ENCODE data around the gene MAGEC1. TPM values are rescaled to one million over a fixed set of nuclear protein-coding genes. Genes with fewer than 3 reads are reported as not detected.
A peak's percentile ranks its signal among the peaks of the same experiment; 100 is the strongest.

The MAGEC1 gene, protein sequence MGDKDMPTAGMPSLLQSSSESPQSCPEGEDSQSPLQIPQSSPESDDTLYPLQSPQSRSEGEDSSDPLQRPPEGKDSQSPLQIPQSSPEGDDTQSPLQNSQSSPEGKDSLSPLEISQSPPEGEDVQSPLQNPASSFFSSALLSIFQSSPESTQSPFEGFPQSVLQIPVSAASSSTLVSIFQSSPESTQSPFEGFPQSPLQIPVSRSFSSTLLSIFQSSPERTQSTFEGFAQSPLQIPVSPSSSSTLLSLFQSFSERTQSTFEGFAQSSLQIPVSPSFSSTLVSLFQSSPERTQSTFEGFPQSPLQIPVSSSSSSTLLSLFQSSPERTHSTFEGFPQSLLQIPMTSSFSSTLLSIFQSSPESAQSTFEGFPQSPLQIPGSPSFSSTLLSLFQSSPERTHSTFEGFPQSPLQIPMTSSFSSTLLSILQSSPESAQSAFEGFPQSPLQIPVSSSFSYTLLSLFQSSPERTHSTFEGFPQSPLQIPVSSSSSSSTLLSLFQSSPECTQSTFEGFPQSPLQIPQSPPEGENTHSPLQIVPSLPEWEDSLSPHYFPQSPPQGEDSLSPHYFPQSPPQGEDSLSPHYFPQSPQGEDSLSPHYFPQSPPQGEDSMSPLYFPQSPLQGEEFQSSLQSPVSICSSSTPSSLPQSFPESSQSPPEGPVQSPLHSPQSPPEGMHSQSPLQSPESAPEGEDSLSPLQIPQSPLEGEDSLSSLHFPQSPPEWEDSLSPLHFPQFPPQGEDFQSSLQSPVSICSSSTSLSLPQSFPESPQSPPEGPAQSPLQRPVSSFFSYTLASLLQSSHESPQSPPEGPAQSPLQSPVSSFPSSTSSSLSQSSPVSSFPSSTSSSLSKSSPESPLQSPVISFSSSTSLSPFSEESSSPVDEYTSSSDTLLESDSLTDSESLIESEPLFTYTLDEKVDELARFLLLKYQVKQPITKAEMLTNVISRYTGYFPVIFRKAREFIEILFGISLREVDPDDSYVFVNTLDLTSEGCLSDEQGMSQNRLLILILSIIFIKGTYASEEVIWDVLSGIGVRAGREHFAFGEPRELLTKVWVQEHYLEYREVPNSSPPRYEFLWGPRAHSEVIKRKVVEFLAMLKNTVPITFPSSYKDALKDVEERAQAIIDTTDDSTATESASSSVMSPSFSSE
- polyA plus RNA-seq (2012; rRNA removed) = 22.2 and 28.7 TPM in 2 replicates
- polyA plus RNA-seq (2012; cell fraction: cytosol; rRNA removed) = 24.8 and 26.3 TPM in 2 replicates
- 12.2 and 20.1 TPM in 2 replicates for polyA plus RNA-seq (2012; cell fraction: nucleus; rRNA removed)

DNA sequence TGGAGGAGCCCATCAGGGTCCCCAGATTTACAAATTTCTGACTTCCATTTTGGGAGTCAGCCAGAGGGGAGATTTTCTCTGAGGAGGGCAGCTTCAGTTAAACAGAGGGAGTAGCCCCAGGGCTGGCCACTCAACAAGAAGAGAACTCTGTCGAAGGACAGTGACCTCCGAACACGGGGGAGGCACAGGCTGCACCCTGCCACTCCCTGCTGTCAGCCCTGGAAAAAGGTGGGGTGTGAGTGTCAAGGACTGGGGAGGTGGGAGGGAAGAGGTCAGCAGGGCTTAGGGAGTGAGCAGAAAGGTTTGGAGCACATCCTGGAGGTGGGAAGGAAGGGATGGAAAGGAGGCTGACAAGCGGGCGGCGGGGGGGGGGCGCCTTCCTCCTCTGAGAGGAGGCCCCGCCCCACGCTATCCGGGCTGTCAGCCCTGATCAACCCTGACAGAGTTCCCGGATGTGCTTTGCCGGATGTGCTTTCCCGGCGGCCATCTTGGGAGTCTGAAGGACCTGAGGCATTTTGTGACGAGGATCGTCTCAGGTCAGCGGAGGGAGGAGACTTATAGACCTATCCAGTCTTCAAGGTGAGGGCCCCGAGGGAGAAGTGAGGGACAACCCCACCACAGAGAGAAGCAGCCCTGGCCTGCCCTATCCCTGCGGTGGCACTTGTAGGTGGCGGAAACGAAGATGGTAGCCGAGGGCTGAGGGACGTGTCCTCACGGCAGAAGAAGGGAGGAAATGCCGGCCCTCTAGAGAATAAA lies at the start of gene MAGEC1:
TSS of gene MAGEC1 (plus strand) at position 495 of the 756 bp plus-strand sequence. CDS start 1,179 bp downstream, outside the sequence.
- TF ChIP-seq EZH2phosphoT487 (IDR thresholded peaks at IDR 0.05; ENCODE audit: borderline replicate concordance, low read depth) = no peak
- TF ChIP-seq, protein P1, sequence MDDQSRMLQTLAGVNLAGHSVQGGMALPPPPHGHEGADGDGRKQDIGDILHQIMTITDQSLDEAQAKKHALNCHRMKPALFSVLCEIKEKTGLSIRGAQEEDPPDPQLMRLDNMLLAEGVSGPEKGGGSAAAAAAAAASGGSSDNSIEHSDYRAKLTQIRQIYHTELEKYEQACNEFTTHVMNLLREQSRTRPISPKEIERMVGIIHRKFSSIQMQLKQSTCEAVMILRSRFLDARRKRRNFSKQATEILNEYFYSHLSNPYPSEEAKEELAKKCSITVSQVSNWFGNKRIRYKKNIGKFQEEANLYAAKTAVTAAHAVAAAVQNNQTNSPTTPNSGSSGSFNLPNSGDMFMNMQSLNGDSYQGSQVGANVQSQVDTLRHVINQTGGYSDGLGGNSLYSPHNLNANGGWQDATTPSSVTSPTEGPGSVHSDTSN (IDR thresholded peaks at IDR 0.05) = peak; percentile 82
- peak; percentile 74 for TF ChIP-seq GABPA (IDR thresholded peaks at IDR 0.05; ENCODE audit: low read depth)
- TF ChIP-seq, protein P2, sequence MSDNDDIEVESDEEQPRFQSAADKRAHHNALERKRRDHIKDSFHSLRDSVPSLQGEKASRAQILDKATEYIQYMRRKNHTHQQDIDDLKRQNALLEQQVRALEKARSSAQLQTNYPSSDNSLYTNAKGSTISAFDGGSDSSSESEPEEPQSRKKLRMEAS (IDR thresholded peaks at IDR 0.05; ENCODE audit: low read depth) = peak; percentile 47; the same call in 1 of the 2 replicates
- peak; percentile 90 for TF ChIP-seq YY1 (IDR thresholded peaks at IDR 0.05; ENCODE audit: low read depth)
- TF ChIP-seq TAF1 (IDR thresholded peaks at IDR 0.05; ENCODE audit: borderline replicate concordance, low read depth, low read length) = no peak
- TF ChIP-seq, protein P3, sequence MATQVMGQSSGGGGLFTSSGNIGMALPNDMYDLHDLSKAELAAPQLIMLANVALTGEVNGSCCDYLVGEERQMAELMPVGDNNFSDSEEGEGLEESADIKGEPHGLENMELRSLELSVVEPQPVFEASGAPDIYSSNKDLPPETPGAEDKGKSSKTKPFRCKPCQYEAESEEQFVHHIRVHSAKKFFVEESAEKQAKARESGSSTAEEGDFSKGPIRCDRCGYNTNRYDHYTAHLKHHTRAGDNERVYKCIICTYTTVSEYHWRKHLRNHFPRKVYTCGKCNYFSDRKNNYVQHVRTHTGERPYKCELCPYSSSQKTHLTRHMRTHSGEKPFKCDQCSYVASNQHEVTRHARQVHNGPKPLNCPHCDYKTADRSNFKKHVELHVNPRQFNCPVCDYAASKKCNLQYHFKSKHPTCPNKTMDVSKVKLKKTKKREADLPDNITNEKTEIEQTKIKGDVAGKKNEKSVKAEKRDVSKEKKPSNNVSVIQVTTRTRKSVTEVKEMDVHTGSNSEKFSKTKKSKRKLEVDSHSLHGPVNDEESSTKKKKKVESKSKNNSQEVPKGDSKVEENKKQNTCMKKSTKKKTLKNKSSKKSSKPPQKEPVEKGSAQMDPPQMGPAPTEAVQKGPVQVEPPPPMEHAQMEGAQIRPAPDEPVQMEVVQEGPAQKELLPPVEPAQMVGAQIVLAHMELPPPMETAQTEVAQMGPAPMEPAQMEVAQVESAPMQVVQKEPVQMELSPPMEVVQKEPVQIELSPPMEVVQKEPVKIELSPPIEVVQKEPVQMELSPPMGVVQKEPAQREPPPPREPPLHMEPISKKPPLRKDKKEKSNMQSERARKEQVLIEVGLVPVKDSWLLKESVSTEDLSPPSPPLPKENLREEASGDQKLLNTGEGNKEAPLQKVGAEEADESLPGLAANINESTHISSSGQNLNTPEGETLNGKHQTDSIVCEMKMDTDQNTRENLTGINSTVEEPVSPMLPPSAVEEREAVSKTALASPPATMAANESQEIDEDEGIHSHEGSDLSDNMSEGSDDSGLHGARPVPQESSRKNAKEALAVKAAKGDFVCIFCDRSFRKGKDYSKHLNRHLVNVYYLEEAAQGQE (IDR thresholded peaks at IDR 0.05; ENCODE audit: low read depth, low read length) = no peak
- no peak for TF ChIP-seq FOXJ3 (CRISPR knock-in tag; IDR thresholded peaks at IDR 0.05)
- TF ChIP-seq, protein P4, sequence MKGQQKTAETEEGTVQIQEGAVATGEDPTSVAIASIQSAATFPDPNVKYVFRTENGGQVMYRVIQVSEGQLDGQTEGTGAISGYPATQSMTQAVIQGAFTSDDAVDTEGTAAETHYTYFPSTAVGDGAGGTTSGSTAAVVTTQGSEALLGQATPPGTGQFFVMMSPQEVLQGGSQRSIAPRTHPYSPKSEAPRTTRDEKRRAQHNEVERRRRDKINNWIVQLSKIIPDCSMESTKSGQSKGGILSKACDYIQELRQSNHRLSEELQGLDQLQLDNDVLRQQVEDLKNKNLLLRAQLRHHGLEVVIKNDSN (IDR thresholded peaks at IDR 0.05; ENCODE audit: borderline replicate concordance, low read depth) = no peak
- no peak for TF ChIP-seq ELF1 (IDR thresholded peaks at IDR 0.05)
- TF ChIP-seq MEF2A (IDR thresholded peaks at IDR 0.05; ENCODE audit: borderline replicate concordance, low read depth) = no peak
- TF ChIP-seq POLR2AphosphoS5 (IDR thresholded peaks at IDR 0.05; ENCODE audit: low read depth, low read length) = 0 out of 2 replicates have a peak, but pooled peaks have one; percentile 8
- 20% methylated on average over 23 of the region's 25 CpGs for WGBS (ENCODE audit: low lambda C conversion rate)
- ChIA-PET CTCF (no interaction called here), POLR2A (no interaction called here)
- Histone ChIP-seq H3K36me3 (replicated peaks in 1 of 2; ENCODE audit: control insufficient read depth in 1 of 2, insufficient read depth in 2 of 2, low read length in 1 of 2) (peaks cover 3 to 5% of the 10 kb centered on the region in 2 experiments), H3K9ac (peak within 1 kb of the TSS; percentile 72), H3K4me1 (ENCODE audit: control insufficient read depth in 1 of 2, insufficient read depth in 2 of 2, low read depth in 1 of 2, low read length in 1 of 2) (no peaks in the 10 kb centered on the region), H3K27ac (ENCODE audit: low read depth in 2 of 2, low read length in 1 of 2) (peak within 1 kb of the TSS in 1 of 2 experiments; percentile 35; a peak in 1 of 4 replicates), H4K20me1 (ENCODE audit: insufficient read depth) (no peaks in the 10 kb centered on the region), H3K27me3 (ENCODE audit: insufficient read depth) (0 out of 2 replicates have a peak, but pooled peaks cover 5% of the 10 kb centered on the region), H3K4me3 (ENCODE audit: low read depth in 2 of 2, low read length in 1 of 2) (peak within 1 kb of the TSS; percentile 56 to 69), H3K9me2 (no peaks in the 10 kb centered on the region), H3K9me3 (no peaks in the 10 kb centered on the region), H3K79me2 (ENCODE audit: insufficient read depth) (no peaks in the 10 kb centered on the region), H3F3A (replicated peaks; ENCODE audit: insufficient read depth) (no peaks in the 10 kb centered on the region), H3K4me2 (peak within 1 kb of the TSS; percentile 73), H2AFZ (ENCODE audit: low read depth) (peak within 1 kb of the TSS; percentile 93)
- DNase-seq = peak; percentile 12

Data from SK-N-SH (cell line).